NCI-H345 treated with DMSO at 0.1 percent for 48 hours (cell line): ENCODE measurements around the gene C16orf96.

ENCODE experiments used
- DNase-seq: peaks from one replicate; lab custom pipeline; 2025; ENCODE audit not compliant: unreplicated experiment; lab: John Stamatoyannopoulos, UW

The C16orf96 gene

GRCh38 chr16:4556112-4556511 lies at the start of gene C16orf96:
TSS of gene C16orf96 (plus strand) at chr16:4556340. CDS start at chr16:4556490, 150 bp downstream.
- DNase-seq, result no peak

GRCh38 chr16:4506450-4506849 lies 49.7 kb upstream of the C16orf96 start:
- peak; percentile 46 for DNase-seq

DNA sequence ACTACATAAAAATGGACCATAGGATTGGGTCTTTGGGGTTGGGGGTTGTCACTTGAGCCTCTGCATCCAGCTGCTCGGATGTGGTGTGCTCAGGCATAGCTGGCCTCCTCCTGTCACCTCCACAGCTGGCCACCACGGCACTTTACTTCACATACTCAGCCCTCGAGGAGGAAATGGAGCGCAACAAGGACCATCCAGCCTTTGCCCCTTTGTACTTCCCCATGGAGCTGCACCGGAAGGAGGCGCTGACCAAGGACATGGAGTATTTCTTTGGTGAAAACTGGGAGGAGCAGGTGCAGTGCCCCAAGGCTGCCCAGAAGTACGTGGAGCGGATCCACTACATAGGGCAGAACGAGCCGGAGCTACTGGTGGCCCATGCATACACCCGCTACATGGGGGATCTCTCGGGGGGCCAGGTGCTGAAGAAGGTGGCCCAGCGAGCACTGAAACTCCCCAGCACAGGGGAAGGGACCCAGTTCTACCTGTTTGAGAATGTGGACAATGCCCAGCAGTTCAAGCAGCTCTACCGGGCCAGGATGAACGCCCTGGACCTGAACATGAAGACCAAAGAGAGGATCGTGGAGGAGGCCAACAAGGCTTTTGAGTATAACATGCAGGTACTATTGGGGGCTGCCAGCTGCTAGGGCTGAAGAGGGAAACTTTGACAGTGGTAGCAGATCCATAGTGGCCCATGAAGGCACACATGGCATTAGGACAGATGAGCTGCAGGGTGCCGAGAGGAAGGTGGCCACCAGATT lies 48.4 kb upstream of the C16orf96 start:
- no peak for DNase-seq

DNA sequence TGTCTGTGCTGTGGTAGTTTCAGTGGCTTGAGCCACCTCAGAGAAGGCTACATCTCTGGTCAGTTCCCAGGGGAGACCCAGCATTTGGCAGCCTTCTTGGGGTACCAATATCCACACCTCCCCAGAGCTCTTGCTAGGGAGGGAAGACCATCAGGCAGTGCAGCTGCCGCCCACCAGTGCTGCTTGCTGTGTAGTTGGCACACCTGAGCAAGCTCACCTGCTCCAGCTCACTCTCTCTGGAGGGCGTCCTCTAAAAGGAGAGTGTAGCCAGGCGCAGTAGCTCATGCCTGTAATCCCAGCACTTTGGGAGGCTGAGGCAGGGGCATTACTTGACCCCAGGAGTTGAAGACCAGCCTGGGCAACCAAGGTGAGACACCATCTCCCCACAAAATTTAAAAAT lies 47.3 kb upstream of the C16orf96 start:
- no peak for DNase-seq

DNA sequence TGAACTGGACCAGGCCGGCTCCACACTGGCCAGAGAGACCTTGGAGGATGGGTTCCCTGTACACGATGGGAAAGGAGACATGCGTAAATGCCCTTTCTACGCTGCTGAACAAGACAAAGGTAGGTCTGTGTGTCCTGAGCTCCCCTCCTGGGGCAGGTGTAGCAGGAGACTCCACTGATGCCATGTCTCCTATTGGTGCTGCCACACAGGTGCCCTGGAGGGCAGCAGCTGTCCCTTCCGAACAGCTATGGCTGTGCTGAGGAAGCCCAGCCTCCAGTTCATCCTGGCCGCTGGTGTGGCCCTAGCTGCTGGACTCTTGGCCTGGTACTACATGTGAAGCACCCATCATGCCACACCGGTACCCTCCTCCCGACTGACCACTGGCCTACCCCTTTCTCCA lies 46.7 kb upstream of the C16orf96 start:
- DNase-seq, result no peak

DNA sequence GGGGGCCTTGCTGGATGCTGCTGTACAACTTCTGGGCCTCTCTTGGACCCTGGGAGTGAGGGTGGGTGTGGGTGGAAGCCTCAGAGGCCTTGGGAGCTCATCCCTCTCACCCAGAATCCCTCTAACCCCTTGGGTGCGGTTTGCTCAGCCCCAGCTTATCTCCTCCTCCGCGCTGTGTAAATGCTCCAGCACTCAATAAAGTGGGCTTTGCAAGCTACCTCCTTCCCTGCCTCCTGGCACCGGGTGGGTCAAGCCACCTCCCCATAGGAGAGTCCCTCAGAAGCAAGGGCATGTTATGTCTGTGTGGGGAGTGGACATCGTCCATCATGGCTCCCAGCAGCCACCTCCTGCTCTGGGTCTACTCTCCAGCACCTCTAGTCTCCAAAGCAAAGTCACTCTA lies 46.0 kb upstream of the C16orf96 start:
- no peak for DNase-seq

- no peak for DNase-seq
Observed at GRCh38 chr16:4510747-4511426, 45.3 kb upstream of the C16orf96 start.

DNA sequence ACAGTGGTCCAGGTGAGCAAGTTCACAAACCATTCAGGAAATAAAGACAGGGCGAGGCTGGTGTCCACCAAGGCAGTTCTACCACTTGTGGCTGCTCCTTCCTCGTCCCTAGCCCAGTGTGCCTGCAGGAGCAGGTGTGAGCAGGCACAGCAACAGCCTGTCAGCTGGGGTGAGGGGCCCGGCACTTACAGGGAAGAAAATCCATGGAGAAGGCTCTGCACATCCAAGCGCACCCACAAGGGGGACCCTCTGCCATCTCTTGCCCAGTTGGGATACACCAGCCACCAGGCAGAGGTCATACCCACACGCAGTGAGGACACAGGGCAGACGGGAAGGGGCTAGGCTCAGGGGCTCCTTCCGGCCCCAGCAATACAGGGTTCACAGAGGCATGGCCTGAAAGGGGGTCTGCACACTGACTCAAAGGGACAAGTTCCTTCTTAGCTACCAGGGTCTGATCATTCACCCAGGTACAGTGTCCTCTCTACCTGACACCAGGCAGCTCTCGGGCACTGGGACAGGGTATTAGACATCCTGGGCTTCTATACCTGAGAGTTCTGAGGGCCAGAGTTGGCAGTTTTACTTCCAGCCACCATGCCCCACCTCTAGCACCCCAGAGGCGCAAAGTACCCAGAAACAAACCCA lies 44.6 kb upstream of the C16orf96 start:
- DNase-seq, result peak; percentile 5

- DNase-seq, result no peak
Observed at GRCh38 chr16:4512473-4512872, 43.7 kb upstream of the C16orf96 start.

DNA sequence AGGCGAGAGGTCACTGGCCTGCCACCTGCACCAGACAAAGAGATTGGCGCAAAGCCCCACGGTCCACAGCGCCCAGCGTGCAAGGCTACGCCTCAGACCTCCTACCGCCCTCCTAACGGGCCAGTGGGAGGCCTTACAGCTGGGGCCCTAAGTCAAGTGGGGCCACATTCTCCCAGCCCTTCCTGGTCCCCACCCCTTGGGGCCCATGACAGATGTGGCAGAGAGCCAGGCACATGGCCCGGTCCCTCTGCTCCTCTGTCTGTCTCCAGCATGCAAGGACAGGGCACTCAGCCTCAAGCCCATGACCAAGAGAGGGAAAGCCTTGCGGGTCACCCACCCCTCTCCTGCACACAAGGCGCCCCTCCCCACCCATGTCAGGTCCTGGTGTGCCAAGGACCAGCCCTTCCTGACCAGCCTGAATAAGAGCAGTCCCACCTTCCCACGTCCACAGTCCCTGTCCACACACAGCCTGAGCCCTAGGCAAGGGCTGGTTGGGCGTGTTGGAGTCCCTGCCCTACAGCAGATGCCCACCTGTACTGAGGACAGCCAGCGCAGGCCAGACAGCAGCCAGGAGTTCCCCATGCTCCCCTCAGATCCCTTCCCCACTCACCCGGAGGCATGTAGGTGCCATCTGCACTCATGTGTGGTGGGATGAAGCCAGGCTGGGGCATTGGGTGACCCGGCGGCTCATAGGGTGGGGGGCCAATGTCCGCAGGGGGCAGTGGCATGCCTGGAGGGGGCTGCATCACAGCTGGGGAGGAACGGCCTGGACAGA lies 42.9 kb upstream of the C16orf96 start:
- DNase-seq, result no peak

DNA sequence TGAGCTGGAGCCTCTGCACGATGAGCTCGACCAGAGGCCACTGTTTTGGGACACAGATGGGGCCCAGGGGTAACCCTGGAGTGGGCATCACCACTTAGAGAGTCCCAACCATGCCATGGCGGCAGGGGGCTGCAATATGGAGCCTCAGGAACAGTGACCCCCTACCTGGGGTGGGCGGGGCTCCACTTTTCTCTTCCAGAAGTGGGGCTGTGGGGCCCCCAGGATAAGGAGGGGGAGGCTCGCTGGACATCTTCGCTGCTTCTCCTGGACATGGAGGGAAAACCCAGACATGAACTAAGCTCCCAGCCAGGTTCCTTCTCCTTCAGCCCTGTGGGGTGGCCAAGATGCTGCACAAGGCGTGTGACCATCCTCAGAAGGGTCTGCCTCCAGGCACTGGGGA lies 42.3 kb upstream of the C16orf96 start:
- DNase-seq, result no peak

GRCh38 chr16:4514606-4515005 lies 41.5 kb upstream of the C16orf96 start:
- DNase-seq, result no peak

- no peak for DNase-seq
Observed at GRCh38 chr16:4515611-4516233, 40.4 kb upstream of the C16orf96 start.

GRCh38 chr16:4517812-4518680 lies 38.1 kb upstream of the C16orf96 start:
- peak; percentile 21 for DNase-seq

- DNase-seq, result peak; percentile 27
Observed at GRCh38 chr16:4519274-4520058, 36.7 kb upstream of the C16orf96 start.

DNA sequence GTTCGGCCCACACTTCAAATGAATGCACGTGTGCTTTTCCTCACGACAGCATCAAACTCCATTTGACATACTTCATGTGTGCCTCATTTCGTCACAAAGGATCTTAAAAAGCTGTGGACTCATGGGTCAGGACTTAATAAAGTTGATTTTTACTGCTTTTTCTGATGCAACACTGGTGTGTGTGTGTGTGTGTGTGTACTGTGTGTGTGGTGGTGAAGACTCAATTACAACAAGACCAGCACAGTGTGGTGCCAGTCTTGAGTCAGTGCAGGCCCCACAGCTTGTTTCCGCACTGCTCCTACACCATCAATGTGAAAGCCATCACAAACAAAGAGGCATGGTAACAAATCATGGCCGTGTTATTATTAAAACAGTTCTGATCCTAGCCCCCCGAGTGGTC lies 35.2 kb upstream of the C16orf96 start:
- DNase-seq, result no peak

GRCh38 chr16:4522051-4522581 lies 34.0 kb upstream of the C16orf96 start:
- DNase-seq, result peak; percentile 93

DNA sequence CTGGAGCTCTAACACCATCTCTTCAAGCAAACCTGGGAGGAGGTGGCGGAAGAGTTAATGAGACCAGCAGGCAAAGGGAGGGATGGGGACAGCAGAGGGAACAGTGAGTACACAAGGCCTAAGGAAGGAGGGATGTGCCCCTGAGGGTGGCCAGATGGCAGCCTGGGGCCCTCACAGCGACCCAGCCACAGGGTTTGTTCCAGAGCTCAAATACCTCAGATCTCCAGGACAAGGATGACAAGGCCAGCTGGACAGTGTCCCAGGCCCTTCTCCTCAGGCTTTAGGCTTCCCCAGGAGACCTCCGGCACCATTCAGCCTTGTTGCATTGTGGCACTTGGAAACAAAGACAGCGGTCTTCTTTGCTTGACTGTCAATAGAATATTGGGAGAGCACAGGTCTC lies 32.5 kb upstream of the C16orf96 start:
- DNase-seq, result no peak

DNA sequence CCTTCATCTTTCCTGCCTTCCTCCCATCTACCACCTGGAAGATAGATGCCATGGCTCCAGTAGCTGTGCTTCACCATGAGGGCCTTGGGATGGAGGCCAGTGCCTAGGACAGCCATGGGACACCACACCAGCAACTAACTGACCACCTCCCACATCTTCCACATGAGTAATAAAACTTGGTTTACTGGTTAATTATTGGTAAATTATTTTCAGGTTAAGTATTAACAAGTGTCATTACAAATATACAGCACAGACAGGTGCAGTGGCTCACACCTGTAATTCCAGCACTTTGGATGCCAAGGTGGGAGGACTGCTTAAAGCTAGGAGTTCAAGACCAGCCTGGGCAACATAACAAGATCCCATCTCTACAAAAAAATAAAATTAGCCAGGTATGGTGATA lies 31.6 kb upstream of the C16orf96 start:
- DNase-seq, result no peak
